AG04449 (cell line): ENCODE results near the gene SLC22A12.

Experiments used
- CTCF ChIA-PET: fragments of 350-600 bp; formaldehyde crosslinking; extraction: SDS; loops from one replicate; lab custom pipeline; 2021; ENCODE audit warnings: antibody characterized with exemption; lab: Yijun Ruan, JAX
- POLR2A ChIA-PET: fragments of 400-600, 350-600 bp; formaldehyde crosslinking; extraction: SDS; loops from one replicate; lab custom pipeline; 2020; ENCODE audit warnings: antibody characterized with exemption, inconsistent platforms; lab: Yijun Ruan, JAX
- DNase-seq: peaks from one replicate; pipeline ENCODE4 v3.0.0-alpha.2; 2010; ENCODE audit warnings: low read depth, low spot score
- H3K4me3 ChIP-seq: 2 replicates; pipeline ENCODE4 v1.5.1; 2011; ENCODE audit warnings: low read depth, mild to moderate bottlenecking, control low read depth, low read length
- CTCF ChIP-seq: IDR thresholded peaks from one replicate; pipeline ENCODE4 v1.5.1; 2011; ENCODE audit warnings: mild to moderate bottlenecking, moderate library complexity, low read length, control low read depth, inconsistent platforms; ENCODE audit not compliant: insufficient read depth; ENCODE audit errors: missing control alignments

Gene SLC22A12

DNA sequence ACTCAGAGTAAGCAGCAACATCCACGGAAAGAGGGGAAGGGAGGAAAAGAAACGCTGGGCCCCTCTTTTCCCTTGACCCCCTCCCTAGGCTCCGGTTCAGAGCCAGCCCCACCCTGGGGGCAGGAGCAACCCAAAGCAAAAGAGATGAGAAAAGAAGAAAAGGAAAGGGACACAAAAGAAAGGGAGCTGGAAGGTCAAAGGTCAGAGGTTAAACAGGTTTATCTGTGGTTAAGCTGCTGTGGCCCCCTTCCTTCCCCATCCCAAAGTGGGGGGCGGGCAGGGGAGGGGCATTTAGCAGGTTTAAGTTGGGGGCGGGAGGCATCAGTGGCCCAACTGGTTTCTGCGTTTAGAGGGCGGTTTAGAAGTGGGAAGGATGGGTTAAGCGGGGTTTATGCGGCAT lies 35.6 kb downstream of the SLC22A12 start:
- TF ChIP-seq CTCF: no peak
- no peak overlapping the region for H3K4me3 ChIP-seq
- ChIA-PET CTCF (interaction anchor here (1.2 to 1.7 kb wide), 2 partner anchors 25 to 26 kb away, joined by 3 to 6 read pairs; no protein-coding TSS in a partner anchor), POLR2A (no interaction called here)
- no peak for DNase-seq

GRCh38 chr11:64627371-64627770 lies 36.4 kb downstream of the SLC22A12 start:
- no peak overlapping the region for H3K4me3 ChIP-seq
- TF ChIP-seq CTCF: no peak
- POLR2A ChIA-PET: no interaction called here
- DNase-seq: no peak
- CTCF ChIA-PET: interaction anchor here (0.8 kb wide), 1 partner anchor 25 kb away, joined by 3 read pairs; no protein-coding TSS in a partner anchor

GRCh38 chr11:64628596-64628995 lies 37.6 kb downstream of the SLC22A12 start:
- DNase-seq: no peak
- CTCF ChIA-PET: no interaction called here
- H3K4me3 ChIP-seq: no peak overlapping the region
- no peak for TF ChIP-seq CTCF
- POLR2A ChIA-PET: no interaction called here

- POLR2A ChIA-PET: no interaction called here
- no peak for TF ChIP-seq CTCF
Measured at GRCh38 chr11:64629103-64629502, 38.1 kb downstream of the SLC22A12 start.

GRCh38 chr11:64629796-64630562 lies 39.0 kb downstream of the SLC22A12 start:
- no peak overlapping the region for H3K4me3 ChIP-seq
- DNase-seq: no peak
- POLR2A ChIA-PET: no interaction called here
- no peak for TF ChIP-seq CTCF
- CTCF ChIA-PET: interaction anchor here (1.1 to 3.7 kb wide), 2 partner anchors 21 to 22 kb away, joined by 3 to 15 read pairs; no protein-coding TSS in a partner anchor

More at GRCh38 chr11:64629103-64629502, 38.1 kb downstream of the SLC22A12 start:
- CTCF ChIA-PET: no interaction called here
- DNase-seq: no peak
- no peak overlapping the region for H3K4me3 ChIP-seq

- no peak for TF ChIP-seq CTCF
- ChIA-PET POLR2A (no interaction called here), CTCF (interaction anchor here (3.0 to 3.7 kb wide), 2 partner anchors 19 to 21 kb away, joined by 10 to 15 read pairs; no protein-coding TSS in a partner anchor)
- no peak overlapping the region for H3K4me3 ChIP-seq
- no peak for DNase-seq
Measured at GRCh38 chr11:64631675-64632074, 40.7 kb downstream of the SLC22A12 start.
